Activated CD4-positive, alpha-beta T cell treated with anti-CD3 and anti-CD28 coated beads, Interleukin-2, amount 50 U/mL, for 16 hours (primary cell): Measurements from ENCODE around the gene C6orf62.
"Not testable (repeated sequence)": the region's sequence is repeated elsewhere in the genome, so short reads cannot be mapped to it uniquely, and the experiment has no call there.

ENCODE experiments used
- DNase-seq: peaks from one replicate; pipeline ENCODE4 v3.0.0-alpha.2; 2020

C6orf62 gene

DNA sequence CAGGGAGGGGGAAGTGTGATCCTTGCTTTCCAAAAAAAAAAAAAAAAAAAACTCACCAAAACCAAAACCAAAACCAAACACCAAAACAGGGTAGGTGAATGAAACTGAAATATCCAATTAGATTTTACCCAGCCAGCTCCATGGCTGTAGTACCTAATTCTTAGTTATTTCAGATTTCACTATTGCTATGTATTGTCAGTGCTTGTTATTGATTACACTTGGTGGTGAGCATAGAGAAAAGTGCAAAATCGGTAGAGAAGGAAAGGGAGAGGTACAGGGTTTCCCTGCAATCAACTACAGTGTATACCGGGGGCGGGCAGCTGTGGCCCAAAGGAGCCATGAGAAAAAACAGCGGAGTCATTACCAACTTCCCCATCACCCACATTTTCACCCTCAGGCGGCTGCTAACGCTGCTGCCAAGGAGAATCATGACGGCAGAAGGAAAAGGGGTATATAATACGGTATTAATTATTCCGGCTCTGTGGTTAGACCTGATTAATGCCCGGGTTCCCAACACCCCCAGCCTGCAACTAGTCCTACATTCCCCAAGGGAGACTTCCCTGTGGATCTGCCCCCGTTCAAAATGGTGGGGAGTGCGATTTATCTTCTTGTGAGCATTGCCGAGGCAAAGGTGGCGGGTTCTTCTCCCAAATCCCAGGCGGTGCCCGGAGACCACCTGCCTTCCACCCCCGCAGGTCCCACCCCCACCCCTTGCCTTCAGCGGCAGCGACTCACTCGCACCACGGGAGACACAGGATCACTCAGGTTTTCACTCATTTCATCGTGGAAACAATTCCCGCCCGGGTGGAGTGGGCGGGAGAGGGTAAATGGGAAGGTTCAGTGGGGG, at the start of gene C6orf62:
TSS of gene C6orf62 (minus strand) at position 30 of the 847 bp plus-strand sequence. CDS start 486 bp downstream, outside the sequence.
- DNase-seq = peak; percentile 69

DNA sequence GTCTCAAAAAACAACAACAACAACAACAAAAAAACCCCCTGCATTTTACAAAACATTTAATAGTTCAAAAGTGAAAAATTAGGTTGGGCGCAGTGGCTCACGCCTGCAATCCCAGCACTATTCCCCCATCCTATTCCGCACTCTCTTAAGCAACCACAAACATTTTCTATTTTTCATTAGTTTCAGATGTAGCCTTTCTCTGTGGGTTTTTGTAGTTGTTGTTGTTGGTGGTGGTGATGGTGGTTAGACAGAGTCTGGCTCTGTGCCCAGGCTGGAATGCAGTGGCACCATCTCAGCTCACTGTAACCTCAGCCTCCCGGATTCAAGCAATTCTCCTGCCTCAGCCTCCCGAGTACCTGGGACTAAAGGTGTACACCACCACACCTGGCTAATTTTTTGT, 49.4 kb upstream of the C6orf62 start:
- DNase-seq = no peak

GRCh38 chr6:24766680-24767462, 47.9 kb upstream of the C6orf62 start:
- peak; percentile 62 for DNase-seq

GRCh38 chr6:24765968-24766367, 47.0 kb upstream of the C6orf62 start:
- DNase-seq = not testable (repeated sequence)

GRCh38 chr6:24764833-24765828, 46.2 kb upstream of the C6orf62 start:
- not testable (repeated sequence) for DNase-seq

GRCh38 chr6:24763578-24763977, 44.6 kb upstream of the C6orf62 start:
- no peak for DNase-seq

DNA sequence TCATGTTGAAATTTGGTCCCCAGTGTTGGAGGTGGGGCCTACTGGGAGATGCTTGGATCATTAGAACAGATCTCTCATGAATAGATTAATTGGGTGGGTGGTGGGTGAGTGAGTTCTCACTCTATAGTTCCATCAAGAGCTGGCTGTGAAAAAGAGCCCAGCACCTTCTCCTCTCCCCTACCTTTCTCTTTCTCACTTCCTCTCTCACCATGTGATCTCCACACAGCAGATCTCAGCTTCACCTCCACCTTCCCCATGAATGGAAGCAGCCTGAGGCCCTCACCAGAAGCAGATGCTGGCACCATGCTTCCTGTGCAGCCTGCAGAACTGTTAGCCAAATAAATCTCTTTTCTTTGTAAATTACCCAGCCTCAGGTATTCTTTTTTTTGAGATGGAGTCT, 42.9 kb upstream of the C6orf62 start:
- DNase-seq = no peak

DNA sequence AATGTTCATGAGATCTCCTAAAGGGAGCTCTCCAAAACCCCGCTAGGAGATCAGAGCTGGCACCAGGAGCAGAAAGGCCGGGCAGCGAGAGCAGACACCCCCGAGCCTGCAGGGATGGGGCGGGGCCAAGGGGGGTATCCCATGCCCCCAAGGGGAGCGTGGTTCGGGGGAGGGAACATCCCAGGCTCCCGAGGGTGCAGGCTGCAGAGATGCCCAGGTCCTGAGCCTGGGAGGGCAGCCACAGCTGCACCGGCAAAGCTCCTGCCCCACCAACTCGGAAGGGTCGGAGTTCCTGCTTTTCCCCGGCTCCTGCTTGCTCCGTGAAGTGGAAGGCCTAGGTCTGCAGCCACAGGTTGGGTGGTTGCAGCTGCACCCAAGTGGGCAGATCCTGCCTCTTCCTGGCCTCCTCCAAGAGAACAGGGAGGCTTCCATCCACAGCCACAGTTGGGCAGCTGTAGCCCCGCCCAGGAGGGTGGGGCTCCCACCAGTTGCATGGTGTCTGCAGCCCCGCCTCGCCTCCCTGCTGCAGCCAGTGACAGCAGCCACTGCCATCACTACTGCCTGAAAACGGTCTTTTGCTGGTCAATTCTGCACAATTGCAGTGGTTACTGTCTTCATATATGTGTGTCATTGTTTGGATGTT, 42.4 kb upstream of the C6orf62 start:
- DNase-seq = no peak

- DNase-seq = no peak
These were observed 41.3 kb upstream of the C6orf62 start for GRCh38 chr6:24760210-24760609.

DNA sequence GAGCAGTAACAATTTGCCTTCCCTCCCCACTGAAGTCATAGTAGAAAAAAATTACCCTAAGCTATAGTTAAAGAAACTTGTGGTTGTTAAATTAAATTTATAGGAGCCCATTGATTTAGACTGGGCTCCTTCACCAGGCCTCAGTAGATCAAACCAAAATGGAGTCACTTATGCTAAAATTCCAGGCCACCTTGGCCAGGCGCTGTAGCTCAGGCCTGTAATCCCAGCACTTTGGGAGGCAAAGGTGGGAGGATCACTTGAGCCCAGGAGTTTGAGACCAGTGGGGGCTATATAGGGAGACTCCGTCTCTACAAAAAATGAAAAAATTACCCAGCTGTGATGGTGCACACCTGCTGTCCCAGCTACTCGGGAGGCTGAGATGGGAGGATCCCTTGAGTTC, 40.8 kb upstream of the C6orf62 start:
- no peak for DNase-seq

GRCh38 chr6:24757611-24758010, 38.7 kb upstream of the C6orf62 start:
- no peak for DNase-seq

GRCh38 chr6:24755279-24755678, 36.3 kb upstream of the C6orf62 start:
- DNase-seq = no peak

DNA sequence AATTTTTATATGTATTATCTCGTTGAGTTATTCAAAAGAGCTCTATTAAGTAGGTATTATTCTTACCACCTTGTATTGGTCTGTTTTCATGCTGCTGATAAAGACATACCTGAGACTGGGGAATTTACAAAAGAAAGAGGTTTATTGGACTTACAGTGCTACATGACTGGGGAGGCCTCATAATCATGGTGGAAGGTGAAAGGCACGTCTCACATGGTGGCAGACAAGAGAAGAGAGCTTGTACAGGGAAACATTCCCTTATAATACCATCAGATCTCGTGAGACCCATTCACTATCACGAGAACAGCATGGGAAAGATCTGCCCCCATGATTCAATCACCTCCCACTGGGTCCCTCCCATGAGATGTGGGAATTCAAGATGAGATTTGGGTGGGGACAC, 35.4 kb upstream of the C6orf62 start:
- DNase-seq = not testable (repeated sequence)

- DNase-seq = no peak
These were observed 34.6 kb upstream of the C6orf62 start for GRCh38 chr6:24753545-24753944.

- no peak for DNase-seq
These were observed 34.1 kb upstream of the C6orf62 start for GRCh38 chr6:24752917-24753492.

DNA sequence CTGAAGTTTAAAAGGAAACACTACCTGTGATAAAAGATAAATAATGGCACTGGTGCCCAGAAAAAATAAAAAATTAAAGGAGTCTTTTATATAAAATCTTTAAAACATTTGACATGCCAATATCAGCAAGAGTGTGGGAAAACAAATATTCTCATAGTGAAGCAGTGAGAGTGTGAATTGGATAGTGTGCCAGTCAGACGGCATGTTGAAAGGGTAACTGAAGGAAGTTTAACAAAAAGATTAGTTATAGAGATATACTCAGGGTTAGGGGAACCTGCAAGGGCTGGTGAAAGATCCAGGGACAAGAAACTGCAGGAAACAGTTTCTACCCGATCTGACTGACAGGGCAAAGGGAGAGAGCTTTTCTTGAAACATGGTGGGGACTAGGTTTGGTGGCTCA, 33.5 kb upstream of the C6orf62 start:
- DNase-seq = no peak

- not testable (repeated sequence) for DNase-seq
These were observed 31.9 kb upstream of the C6orf62 start for GRCh38 chr6:24750878-24751277.

DNA sequence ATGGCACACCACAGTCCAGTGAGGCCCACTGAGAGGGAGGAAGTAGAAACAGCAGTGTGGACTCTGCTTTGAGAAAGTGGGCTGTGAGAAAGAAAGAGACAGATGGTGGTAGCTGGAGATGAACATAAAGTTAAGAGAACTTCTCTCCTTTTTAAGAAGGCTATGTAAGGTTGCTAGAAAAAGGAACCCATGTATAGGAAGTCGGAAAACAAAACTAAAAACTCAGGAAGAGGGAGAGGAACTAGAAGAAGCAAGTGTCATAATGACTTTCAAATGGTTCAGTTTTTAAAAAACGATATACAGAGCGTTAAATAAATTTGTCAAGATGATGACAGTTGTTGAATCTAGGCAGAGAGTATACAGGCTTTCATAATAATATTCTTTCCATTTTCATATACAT, 30.3 kb upstream of the C6orf62 start:
- no peak for DNase-seq

DNA sequence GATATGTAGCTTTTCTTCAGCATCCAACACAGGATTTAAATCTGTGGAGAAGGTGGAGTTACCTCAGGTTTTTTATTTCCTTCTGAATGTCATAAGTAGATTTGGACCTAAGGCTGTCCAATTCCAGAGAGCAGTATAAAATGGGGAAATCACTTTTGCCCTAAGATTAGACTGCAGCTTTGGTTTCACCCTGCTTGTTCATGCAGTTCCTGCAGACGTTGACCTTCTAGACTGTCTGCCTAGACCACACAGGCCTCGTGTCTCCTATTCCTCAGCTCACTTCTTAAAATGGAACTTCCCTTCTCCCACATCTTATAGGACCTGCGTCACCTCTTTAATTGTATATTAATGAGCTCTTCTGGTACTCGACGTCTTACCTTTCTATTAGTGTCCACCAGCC, 26.0 kb upstream of the C6orf62 start:
- DNase-seq = no peak

- no peak for DNase-seq
These were observed 25.0 kb upstream of the C6orf62 start for GRCh38 chr6:24743944-24744335.

GRCh38 chr6:24743265-24743943, 24.4 kb upstream of the C6orf62 start:
- peak; percentile 88 for DNase-seq
